GM18907 (cell line): Measurements from ENCODE around the gene TBL1X.

Experiments used
- ATAC-seq: cut with Tn5 transposase; IDR thresholded peaks from one replicate; pipeline ENCODE4 v1.9.1; 2021; ENCODE audit warnings: mild to moderate bottlenecking, moderate library complexity; ENCODE audit not compliant: unreplicated experiment

The TBL1X gene

GRCh38 chrX:9657590-9658256 is 192.9 kb downstream of the TBL1X start:
- no peak for ATAC-seq

GRCh38 chrX:9658409-9658808 is 193.6 kb downstream of the TBL1X start:
- ATAC-seq: no peak

DNA sequence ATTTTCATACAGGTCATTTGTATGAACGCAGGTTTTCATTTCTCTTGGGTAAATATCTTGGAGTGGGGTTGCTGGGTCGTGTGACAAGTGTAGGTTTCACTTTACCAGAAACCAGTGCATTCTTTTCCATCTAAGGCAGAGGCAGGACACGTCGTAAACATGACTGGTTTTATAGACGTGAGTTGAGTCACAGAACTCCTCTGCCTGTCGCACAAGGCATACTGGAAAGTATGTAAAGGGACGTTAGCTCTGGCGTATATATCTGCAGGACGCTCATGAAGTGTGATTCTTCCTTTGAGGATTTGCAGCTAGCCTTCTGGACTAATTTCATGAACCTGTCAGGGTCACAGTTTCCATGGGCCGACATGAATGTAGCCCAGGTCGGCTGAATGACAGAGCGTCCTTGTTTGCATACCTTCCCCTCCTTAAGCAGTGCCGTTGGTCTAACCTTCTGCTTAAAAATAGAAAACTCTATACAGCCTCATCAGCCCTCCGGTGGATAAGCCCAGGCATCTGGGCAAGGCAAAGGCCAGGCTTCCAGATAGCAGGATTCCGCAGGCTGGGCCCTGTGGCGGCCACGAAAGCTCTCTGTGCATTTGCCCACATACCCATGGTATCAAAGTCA is 194.8 kb downstream of the TBL1X start:
- no peak for ATAC-seq

GRCh38 chrX:9662148-9662547 is 197.3 kb downstream of the TBL1X start:
- ATAC-seq: no peak

DNA sequence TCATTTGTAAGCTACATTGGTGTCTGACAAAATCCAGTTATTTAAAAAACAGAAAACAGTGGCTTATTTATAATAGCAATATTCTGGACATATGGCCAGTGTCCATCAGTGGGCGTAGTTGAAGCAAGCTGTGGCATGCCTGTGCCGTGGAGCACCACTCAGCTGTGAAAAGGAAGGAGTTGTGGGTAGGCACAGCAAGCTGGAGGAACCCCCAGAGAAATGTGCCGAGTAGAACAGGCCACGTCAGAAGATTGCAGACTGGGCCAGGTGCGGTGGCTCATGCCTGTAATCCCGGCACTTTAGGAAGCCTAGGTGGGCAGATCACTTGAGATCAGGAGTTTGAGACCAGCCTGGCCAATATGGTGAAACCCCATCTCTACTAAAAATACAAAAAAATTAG is 198.4 kb downstream of the TBL1X start:
- no peak for ATAC-seq

- no peak for ATAC-seq
Measured at GRCh38 chrX:9664224-9664623, 199.4 kb downstream of the TBL1X start.

GRCh38 chrX:9665113-9665512 is 200.3 kb downstream of the TBL1X start:
- no peak for ATAC-seq

DNA sequence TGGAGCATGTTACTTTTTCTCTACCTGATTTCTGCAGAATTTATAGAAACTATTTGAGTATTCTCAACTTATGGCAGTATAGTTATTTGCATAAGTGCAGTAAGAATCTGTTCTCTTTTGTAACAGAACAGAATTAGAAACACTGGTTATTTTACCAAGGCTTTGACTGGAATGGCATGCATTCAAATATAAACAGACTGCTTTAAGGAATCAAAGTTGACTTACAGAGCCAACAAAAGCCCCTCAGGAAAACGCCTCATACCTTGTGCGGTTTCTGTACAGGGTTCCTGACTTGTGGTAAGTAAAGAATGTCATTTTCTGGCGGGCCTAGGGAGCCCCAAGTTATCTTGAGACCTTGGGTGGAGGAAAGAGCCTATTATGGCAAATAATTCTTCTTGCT is 203.7 kb downstream of the TBL1X start:
- no peak for ATAC-seq

DNA sequence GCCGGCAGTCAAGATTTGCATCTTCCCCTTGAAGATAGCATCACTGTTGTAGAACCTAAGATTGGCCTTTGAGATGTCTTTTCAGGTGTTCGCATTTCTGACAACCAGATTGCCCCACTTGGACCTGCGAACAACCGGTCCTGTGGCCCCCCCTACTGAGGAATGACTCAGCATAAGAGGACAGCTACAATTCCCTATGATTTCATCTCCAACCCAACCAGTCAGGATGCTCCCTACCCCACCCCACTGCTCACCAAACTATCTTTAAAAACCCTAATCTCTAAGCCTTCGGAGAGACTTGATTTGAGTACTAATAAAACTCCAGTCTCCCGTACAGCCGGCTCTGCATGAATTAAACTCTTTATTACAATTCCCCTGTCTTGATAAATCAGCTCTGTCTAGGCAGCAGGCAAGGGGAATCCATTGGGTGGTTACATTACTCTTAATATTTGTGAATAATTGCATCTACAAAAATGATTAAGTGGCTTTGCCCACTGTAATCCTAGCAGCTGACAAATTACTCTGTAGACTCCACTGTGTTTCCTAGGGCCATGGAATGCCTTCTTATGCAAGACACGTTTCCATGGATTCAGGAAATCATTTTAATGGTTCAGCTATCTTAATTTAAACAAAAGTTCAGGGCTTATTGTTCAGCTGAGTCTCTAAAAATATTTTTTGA is 205.4 kb downstream of the TBL1X start:
- no peak for ATAC-seq

- peak; percentile 52 for ATAC-seq
Measured at GRCh38 chrX:9671998-9672397, 207.1 kb downstream of the TBL1X start.

GRCh38 chrX:9676306-9676705 is 211.4 kb downstream of the TBL1X start:
- ATAC-seq: no peak

GRCh38 chrX:9676738-9677097 is 211.9 kb downstream of the TBL1X start:
- ATAC-seq: peak; percentile 1

GRCh38 chrX:9677098-9677739 is 212.4 kb downstream of the TBL1X start:
- peak; percentile 98 for ATAC-seq

DNA sequence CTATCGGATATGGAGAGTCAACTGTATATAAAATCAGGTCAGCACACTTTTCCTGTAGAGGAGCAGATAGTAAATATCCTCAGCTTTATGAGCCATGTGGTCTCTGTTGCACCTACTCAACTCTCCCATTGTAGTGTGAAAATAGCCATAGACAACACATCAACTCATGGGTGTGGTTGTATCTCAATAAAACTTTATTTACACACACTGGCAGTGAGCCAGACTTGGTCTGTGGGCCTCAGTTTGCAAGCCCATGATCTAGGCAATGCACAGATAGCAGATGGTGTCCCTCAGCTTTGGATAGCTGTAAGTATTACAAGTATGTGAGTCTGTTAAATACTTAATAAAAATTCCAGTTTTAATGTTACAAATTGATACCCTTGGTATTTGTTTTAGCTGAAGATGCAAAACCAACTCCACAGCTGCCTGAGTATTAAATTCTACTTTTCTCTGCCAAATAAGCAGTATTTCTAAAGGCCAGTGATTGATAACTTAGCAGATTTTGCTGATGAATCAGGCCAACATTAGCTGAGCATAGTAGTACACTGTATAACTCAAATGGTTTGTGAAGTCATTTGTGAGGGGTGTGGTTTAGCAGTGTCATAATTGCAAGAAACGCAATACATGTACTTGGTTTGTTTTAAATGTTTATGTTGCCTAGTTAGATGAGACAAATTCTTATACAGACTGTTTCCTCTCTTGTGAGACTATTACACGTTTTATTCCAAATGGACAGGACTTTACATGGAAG is 213.5 kb downstream of the TBL1X start:
- no peak for ATAC-seq

GRCh38 chrX:9681011-9681410 is 216.2 kb downstream of the TBL1X start:
- ATAC-seq: no peak

DNA sequence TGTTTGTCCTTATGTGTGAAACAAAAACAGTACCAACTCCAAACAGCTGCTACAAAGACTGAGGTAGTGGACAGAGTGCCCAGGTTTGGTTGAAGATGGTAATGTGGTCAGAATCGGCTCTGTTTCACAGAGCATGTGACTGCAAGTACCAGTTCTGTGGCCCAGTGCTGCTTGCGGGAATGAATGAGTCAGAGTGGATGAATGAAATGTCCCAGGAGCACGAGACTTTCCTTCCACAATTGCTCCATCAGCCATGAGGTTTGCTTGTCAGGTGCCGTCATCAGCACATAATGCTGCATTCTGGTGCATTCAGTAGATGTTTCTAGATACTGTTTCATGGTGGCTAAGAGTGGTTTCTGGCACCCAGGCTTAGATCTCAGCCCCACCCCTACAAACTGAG is 216.6 kb downstream of the TBL1X start:
- ATAC-seq: no peak

GRCh38 chrX:9682456-9682855 is 217.6 kb downstream of the TBL1X start:
- no peak for ATAC-seq

DNA sequence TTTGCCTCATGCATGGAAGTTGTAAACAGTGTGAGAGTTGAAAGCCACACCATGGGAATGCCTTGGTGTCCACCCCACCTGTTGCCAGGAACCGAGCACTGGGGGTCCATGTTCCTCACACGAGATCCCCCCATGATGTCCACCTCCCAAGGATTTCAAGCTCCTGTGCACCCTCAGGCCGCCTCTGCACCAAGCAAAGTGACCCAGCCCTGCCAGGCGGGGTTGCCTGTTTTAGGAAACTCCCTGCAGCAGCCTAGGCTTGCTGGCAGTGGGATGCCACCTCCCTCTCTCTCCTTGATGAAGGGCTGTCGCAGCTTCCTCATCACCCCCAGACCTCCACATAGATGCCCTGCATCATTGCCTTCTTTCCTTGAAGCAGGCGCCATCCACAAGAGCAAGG is 218.0 kb downstream of the TBL1X start:
- no peak for ATAC-seq

DNA sequence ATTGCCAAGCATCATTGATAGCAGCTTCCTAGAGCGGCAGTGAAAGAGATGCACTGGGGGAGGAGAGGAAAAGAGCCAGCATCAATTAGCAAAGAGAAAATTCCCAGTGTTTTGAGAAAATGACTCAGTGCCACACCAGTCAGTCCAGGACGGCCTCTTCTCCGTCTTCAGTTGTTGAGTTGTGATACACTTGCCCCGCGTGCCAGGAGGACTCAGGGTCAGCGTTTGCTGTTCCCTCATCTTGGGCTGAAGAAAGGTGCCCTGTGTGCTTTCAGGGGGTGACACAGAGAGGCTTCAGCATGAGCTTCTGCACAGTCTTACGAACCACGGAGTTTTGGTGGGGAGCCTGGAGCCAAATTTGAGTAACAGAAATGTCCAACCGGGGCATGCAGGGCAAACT is 218.5 kb downstream of the TBL1X start:
- no peak for ATAC-seq

DNA sequence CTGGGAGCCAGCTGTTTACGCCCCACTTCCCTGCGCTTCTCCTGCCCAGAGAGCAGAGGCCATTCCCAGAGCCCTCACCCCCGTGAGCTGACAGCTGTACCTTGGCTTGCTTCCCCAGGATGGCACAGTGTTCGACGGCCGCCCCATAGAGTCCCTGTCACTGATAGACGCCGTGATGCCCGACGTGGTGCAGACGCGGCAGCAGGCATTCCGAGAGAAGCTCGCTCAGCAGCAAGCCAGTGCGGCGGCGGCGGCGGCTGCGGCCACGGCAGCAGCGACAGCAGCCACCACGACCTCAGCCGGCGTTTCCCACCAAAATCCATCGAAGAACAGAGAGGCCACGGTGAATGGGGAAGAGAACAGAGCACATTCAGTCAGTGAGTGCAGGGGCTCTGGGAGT is 223.0 kb downstream of the TBL1X start:
- no peak for ATAC-seq

DNA sequence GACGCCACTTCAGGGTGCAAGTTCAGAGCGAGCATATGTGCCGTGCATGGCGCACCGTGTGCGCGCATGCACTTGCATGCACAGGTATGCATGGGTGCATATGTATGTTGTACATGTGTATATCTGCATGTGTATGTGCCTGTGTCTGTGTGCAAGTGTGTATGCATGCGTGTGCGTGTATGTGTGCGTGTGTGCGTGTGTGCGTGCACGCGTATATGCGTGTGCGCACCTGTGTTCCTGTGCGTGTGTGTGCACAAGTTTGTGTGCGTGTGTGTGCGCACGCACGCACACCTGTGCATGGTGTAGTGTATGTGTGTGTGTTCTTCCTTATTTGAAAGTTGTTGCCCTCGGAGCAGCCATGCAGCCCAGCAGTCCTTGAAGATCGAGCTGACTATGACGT is 224.0 kb downstream of the TBL1X start:
- ATAC-seq: no peak
